Measurements from ENCODE around the gene PRR14L.
A peak's percentile ranks its signal among the peaks of the same experiment; 100 is the strongest.

GRCh38 chr22:31637891-31638618, 111.9 kb downstream of the PRR14L start:
- TF ChIP-seq CTCF (IDR thresholded peaks at IDR 0.05 in 8 of 11, conservative IDR thresholded peaks at IDR 0.05 in 3 of 11): peak in 1 of 11 experiments; percentile 12
- TF ChIP-seq POLR2A (IDR thresholded peaks at IDR 0.05): no peak
- peak; percentile 34 to 69 (median 54) for TF ChIP-seq POLR2AphosphoS5 (IDR thresholded peaks at IDR 0.05)
